ENCODE measurements around the gene SERPINB10.

SERPINB10 gene

GRCh38 chr18:63982361-63982760 lies 74.6 kb downstream of the SERPINB10 start:
- no peak for DNase-seq

Data from effector CD4-positive, alpha-beta T cell (primary cell).